ENCODE measurements around the gene C12orf57.

The C12orf57 gene

GRCh38 chr12:6953442-6954315 lies 9.9 kb downstream of the C12orf57 start:
- DNase-seq (ENCODE audit: low read depth in 2 of 2) = peak in 1 of 2 donors; percentile 77

GRCh38 chr12:6954316-6955107 lies 10.7 kb downstream of the C12orf57 start:
- DNase-seq (ENCODE audit: low read depth in 2 of 2) = no peak

GRCh38 chr12:6955108-6956020 lies 11.5 kb downstream of the C12orf57 start:
- no peak for DNase-seq (ENCODE audit: low read depth in 2 of 2)

- DNase-seq (ENCODE audit: low read depth in 2 of 2) = no peak
These were observed 12.4 kb downstream of the C12orf57 start for GRCh38 chr12:6956021-6956727.

DNA sequence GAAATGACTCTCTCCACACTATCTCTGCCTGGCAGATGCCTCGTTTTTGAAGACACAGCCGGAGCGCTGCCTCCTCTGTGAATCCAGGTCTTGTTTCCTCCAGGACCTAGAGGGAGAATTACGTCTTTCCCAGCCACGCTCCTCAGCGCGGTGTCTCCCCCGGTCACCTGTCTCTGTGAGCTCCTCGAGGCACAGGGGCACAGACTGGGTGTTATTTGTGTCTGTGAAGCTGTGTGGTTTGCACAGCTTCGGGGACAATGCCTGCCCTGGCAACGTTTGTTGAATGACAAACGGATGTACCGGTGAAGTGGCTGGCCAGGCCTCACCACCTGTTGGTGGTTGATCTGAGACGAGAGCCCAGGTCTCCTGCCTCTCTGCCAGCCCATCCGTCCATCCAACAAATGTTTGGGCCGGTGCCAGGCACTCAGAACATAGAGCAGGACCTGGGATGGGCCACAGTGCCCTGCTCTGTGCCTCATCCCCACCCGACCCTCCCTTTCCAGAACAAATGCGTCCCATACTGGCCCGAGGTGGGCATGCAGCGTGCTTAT lies 13.4 kb downstream of the C12orf57 start:
- DNase-seq (ENCODE audit: low read depth in 2 of 2) = no peak

DNA sequence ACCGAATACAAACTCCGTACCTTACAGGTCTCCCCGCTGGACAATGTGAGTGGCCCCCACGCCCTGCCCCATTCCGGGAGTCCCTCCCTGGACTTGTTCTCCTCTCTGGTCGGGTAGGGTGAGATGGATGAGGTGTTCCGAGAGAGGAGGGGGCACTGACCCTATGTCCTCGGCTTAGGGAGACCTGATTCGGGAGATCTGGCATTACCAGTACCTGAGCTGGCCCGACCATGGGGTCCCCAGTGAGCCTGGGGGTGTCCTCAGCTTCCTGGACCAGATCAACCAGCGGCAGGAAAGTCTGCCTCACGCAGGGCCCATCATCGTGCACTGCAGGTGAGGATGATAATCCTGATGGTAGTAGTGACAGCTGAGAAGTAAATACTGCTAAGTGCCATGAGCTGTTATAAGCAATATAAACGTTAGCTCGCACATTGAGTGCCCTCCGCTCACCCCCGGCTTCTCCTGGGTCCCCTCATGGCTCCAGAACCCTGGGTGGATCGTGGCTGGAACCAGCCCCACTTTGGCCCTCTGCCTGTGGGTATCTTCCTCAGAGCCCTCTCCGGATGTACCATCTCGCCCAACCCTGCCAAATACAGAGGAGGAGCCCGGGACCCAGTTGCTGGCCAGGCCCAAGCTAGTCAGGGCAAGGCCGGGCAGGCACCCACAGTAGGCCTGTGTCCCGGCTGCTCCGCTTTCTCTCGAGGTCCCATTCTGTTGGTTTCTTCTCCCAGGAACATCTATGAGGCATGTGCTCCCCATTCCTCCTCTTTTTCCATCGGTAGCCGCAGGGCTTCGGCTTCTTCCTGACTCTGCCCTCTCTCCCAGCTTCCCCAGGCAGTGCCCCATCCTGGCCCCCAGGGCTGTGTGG lies 14.2 kb downstream of the C12orf57 start:
- DNase-seq (ENCODE audit: low read depth in 2 of 2) = no peak

- DNase-seq (ENCODE audit: low read depth in 2 of 2) = no peak
These were observed 14.8 kb downstream of the C12orf57 start for GRCh38 chr12:6958609-6959057.

GRCh38 chr12:6959058-6959804 lies 15.4 kb downstream of the C12orf57 start:
- DNase-seq (ENCODE audit: low read depth in 2 of 2) = peak in 1 of 2 donors; percentile 69

- DNase-seq (ENCODE audit: low read depth in 2 of 2) = no peak
These were observed 16.2 kb downstream of the C12orf57 start for GRCh38 chr12:6959805-6960592.

- DNase-seq (ENCODE audit: low read depth in 2 of 2) = no peak
These were observed 16.9 kb downstream of the C12orf57 start for GRCh38 chr12:6960593-6961277.

DNA sequence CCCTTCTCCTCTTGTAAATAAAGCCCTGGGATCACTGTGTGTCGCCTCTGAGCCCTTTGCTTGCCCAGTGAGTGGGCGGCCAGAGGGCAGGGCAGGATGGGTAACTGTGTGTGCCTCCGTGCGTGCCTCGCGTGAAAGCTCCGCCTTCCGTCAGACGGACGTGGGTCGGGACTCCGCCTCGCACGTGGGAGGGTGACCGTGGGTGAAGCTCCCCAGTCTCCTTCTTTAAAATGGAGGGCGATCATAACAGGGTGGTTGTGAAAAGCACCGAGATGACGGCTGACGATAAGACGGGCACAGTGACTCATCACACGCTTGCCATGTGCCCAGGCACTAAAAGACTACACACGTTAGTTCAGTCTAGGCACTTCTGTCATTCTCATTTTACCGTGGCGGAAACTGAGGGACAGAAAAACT lies 17.5 kb downstream of the C12orf57 start:
- DNase-seq (ENCODE audit: low read depth in 2 of 2) = peak; percentile 90 to 91

DNA sequence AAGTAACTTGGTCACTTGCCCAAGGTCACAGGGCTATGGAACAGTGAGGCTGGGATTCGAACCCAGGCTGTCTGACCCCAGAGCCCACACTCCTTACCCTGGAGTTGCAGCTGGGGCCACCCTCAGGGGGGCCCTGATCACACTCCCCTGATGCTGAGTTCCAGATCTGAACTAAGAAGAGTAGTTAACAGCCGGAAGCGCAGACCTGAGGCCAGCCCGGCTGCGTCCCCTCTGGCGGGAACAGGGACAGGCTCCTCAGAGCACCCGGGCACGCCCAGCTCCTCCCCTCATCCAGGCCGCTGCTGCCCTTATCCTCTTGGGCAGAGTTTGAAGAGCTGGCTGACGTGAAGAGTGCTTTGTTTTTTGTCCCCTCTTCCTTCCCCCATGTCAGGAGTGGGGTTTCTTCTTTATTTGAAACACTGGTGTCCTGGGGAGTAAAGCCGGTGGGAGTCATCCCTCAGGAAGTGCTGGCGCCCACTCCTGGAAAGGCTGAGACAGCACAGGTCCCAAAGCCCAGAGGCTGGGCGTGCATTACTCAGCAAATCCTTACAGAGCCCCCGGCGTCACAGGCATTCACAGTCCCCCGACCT lies 18.0 kb downstream of the C12orf57 start:
- DNase-seq (ENCODE audit: low read depth in 2 of 2) = no peak

GRCh38 chr12:6962285-6963015 lies 18.6 kb downstream of the C12orf57 start:
- no peak for DNase-seq (ENCODE audit: low read depth in 2 of 2)

GRCh38 chr12:6963016-6963731 lies 19.4 kb downstream of the C12orf57 start:
- DNase-seq (ENCODE audit: low read depth in 2 of 2) = no peak

- no peak for DNase-seq (ENCODE audit: low read depth in 2 of 2)
These were observed 20.1 kb downstream of the C12orf57 start for GRCh38 chr12:6963791-6964413.

Data from stimulated activated CD4-positive, alpha-beta T cell treated with anti-CD3 and anti-CD28 coated beads, Interleukin-1b, Interleukin-23, amount 100 ng/mL, for 4 hours (primary cell).